Measurements from ENCODE around the gene SRRM3.
"Not testable (repeated sequence)": the region's sequence is repeated elsewhere in the genome, so short reads cannot be mapped to it uniquely, and the experiment has no call there.

Gene SRRM3

DNA sequence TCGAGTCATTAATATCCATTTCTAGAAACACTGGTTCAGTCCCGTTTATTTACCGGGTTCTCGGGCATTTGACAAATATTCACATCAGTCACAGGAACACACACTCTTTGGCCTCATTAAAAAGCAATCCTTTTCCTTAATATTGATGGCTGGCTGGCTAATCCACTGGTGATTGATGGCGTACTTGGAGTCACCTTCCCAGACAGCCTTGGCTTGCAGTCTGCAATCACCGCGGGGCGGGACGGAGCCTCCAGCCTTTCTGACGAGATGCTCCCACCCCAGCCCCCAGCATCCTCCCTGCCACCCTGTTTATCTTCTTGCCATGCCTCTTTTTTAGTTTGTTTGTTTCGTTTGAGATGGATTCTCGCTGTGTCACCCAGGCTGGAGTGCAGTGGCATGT, 36.6 kb downstream of the SRRM3 start:
- DNase-seq (ENCODE audit: insufficient read length, low spot score) (no peak), FAIRE-seq (no peak)
- TF ChIP-seq PAX5 (IDR thresholded peaks at IDR 0.05; ENCODE audit: insufficient read depth, low read length, severe bottlenecking) (no peak), POLR2A (IDR thresholded peaks at IDR 0.05; ENCODE audit: low read depth, low read length) (no peak), TAF1 (IDR thresholded peaks at IDR 0.05; ENCODE audit: low read depth, low read length) (no peak), POLR2AphosphoS5 (IDR thresholded peaks at IDR 0.05; ENCODE audit: low read depth, low read length) (no peak), SPI1 (IDR thresholded peaks at IDR 0.05; ENCODE audit: low read depth, low read length) (no peak)

GRCh38 chr7:76241141-76241540, 39.4 kb downstream of the SRRM3 start:
- TF ChIP-seq POLR2AphosphoS5 (IDR thresholded peaks at IDR 0.05; ENCODE audit: low read depth, low read length) (no peak), SPI1 (IDR thresholded peaks at IDR 0.05; ENCODE audit: low read depth, low read length) (no peak), POU2F2 (IDR thresholded peaks at IDR 0.05; ENCODE audit: low read depth, low read length) (no peak), TAF1 (IDR thresholded peaks at IDR 0.05; ENCODE audit: low read depth, low read length) (no peak), PAX5 (IDR thresholded peaks at IDR 0.05; ENCODE audit: insufficient read depth, low read length, severe bottlenecking) (no peak), POLR2A (IDR thresholded peaks at IDR 0.05; ENCODE audit: low read depth, low read length) (no peak)
- FAIRE-seq = no peak

GRCh38 chr7:76242517-76243063, 40.9 kb downstream of the SRRM3 start:
- FAIRE-seq; DNase-seq (ENCODE audit: insufficient read length, low spot score): not testable (repeated sequence)

More at GRCh38 chr7:76241141-76241540, 39.4 kb downstream of the SRRM3 start:
- DNase-seq (ENCODE audit: insufficient read length, low spot score) = no peak

DNA sequence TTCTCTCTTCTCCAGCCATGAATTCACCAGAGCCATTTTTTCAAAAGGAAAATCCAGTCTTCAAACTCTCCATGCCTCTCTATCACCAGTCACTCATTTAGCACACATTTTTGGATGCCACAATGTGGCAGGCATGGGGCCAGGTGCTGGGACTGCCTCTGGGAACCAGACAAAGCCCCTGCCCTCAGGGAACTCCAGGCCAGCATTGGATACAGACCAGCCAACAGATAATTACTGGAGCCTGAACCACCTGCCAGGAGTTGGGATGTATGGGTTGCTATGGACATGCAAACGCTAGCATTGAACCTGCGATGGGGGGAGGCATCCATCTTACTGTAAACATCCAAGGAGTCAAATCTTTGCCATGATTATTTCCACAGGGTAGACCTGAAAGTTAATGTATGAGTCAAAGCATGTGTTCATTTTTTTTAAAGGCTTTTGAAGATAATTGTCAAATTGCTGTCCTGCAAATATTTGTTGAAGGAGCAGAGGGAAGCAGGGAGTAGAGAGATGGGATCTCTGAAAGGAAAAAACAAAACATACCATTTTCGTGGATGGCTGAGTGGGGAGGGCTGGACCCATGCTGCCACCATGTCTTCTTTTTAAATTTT, 43.2 kb downstream of the SRRM3 start:
- FAIRE-seq (no peak), DNase-seq (ENCODE audit: insufficient read length, low spot score) (no peak)
- TF ChIP-seq POU2F2 (IDR thresholded peaks at IDR 0.05; ENCODE audit: low read depth, low read length) (no peak), POLR2AphosphoS5 (IDR thresholded peaks at IDR 0.05; ENCODE audit: low read depth, low read length) (no peak), POLR2A (IDR thresholded peaks at IDR 0.05; ENCODE audit: low read depth, low read length) (no peak), PAX5 (IDR thresholded peaks at IDR 0.05; ENCODE audit: insufficient read depth, low read length, severe bottlenecking) (no peak)

DNA sequence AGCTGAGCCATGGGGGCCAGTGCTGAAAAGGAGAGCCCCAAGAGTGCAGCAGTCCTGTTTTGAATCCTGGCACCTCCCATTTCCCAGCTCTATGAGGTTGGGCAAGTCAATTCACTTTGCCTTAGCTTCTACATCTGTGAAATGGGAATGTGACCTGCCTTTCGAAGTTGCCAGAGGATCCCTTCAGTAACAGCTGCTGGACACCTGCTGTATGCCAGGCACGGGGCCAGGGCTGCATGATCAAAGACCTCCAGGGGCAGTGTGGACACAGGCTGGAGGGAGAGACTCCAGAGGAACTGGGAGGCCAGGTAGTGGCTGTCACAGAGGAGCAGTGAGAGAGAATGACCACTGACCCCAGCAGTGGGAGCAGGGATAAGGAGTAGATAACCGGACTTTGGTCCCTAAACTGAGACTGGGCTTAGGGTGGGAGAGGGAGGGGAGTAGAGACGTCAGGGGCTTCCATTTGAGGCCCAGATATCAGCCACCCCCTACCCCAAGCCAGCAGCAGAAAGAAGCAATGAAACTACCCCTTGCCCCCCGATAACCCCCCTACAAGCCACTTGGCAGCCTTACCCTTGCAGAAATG, 45.2 kb downstream of the SRRM3 start:
- FAIRE-seq (no peak), DNase-seq (ENCODE audit: insufficient read length, low spot score) (no peak)
- TF ChIP-seq PAX5 (IDR thresholded peaks at IDR 0.05; ENCODE audit: insufficient read depth, low read length, severe bottlenecking) (no peak), SPI1 (IDR thresholded peaks at IDR 0.05; ENCODE audit: low read depth, low read length) (no peak), POLR2A (IDR thresholded peaks at IDR 0.05; ENCODE audit: low read depth, low read length) (no peak)

DNA sequence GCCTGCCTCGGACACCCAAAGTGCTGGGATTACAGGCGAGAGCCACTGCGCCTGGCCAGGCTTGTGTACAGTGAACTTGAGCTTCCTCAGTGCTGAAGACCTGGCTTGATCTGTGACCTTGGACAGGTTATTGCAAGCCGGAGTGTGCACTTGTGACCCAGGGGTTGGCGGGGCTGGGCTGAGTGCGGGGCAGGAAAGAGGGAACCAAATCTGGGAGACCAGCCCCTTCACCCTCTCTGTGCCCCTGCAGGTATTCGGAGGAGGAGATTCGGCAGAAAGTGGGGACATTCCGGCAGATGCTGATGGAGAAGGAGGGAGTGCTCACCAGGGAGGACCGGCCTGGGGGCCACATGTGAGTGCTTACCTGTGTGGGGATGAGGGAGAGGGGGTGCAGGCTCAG, 46.2 kb downstream of the SRRM3 start:
- FAIRE-seq (no peak), DNase-seq (ENCODE audit: insufficient read length, low spot score) (no peak)
- TF ChIP-seq POU2F2 (IDR thresholded peaks at IDR 0.05; ENCODE audit: low read depth, low read length) (no peak), POLR2A (IDR thresholded peaks at IDR 0.05; ENCODE audit: low read depth, low read length) (no peak), PAX5 (IDR thresholded peaks at IDR 0.05; ENCODE audit: insufficient read depth, low read length, severe bottlenecking) (no peak), SPI1 (IDR thresholded peaks at IDR 0.05; ENCODE audit: low read depth, low read length) (no peak), POLR2AphosphoS5 (IDR thresholded peaks at IDR 0.05; ENCODE audit: low read depth, low read length) (no peak), TAF1 (IDR thresholded peaks at IDR 0.05; ENCODE audit: low read depth, low read length) (no peak)

DNA sequence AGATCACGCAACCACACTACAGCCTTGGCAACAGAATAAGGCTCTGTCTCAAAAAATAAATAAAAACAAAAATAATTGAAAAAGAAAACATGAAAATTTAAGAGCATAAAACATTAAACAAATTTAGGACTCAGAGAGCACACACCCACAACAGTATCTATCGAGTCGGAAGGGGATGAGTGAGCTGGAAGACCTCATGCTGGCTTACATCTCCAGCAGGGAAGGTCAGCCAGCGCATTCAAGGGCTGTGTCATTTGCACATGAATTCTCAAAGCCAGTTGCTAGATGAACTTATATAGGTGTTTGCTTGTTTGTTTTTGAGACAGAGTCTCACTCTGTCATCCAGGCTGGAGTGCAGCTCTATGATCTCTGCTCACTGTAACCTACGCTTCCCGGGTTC, 50.3 kb downstream of the SRRM3 start:
- no peak for TF ChIP-seq PAX5 (IDR thresholded peaks at IDR 0.05; ENCODE audit: insufficient read depth, low read length, severe bottlenecking)
- TF ChIP-seq POLR2AphosphoS5 (IDR thresholded peaks at IDR 0.05; ENCODE audit: low read depth, low read length) = no peak
- no peak for TF ChIP-seq TAF1 (IDR thresholded peaks at IDR 0.05; ENCODE audit: low read depth, low read length)
- no peak for TF ChIP-seq SPI1 (IDR thresholded peaks at IDR 0.05; ENCODE audit: low read depth, low read length)
- no peak for TF ChIP-seq POU2F2 (IDR thresholded peaks at IDR 0.05; ENCODE audit: low read depth, low read length)
- no peak for TF ChIP-seq POLR2A (IDR thresholded peaks at IDR 0.05; ENCODE audit: low read depth, low read length)
- FAIRE-seq (no peak), DNase-seq (ENCODE audit: insufficient read length, low spot score) (no peak)

DNA sequence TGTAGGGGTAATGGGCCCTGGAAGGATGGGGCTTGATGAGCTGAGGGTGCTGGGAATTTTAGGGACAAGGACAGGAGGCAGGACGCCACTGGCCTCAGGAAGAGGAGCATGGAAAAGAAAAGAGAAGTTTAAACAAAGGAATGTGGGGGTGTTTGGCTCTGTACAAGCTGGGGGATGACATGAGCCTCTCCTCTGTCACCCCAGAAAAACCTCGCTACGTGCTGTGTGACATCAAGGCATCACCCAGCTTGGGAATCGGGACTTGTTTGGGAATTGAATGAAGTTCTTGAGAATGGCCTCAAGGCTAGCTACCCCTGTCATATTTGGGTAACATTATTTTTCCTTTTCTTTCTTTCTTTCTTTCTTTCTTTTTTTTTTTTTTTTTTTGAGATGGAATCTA, 53.1 kb downstream of the SRRM3 start:
- DNase-seq (ENCODE audit: insufficient read length, low spot score) (no peak), FAIRE-seq (no peak)
- no peak for TF ChIP-seq SPI1 (IDR thresholded peaks at IDR 0.05; ENCODE audit: low read depth, low read length)
- no peak for TF ChIP-seq TAF1 (IDR thresholded peaks at IDR 0.05; ENCODE audit: low read depth, low read length)
- no peak for TF ChIP-seq POU2F2 (IDR thresholded peaks at IDR 0.05; ENCODE audit: low read depth, low read length)
- no peak for TF ChIP-seq PAX5 (IDR thresholded peaks at IDR 0.05; ENCODE audit: insufficient read depth, low read length, severe bottlenecking)

GRCh38 chr7:76257973-76258372, 56.3 kb downstream of the SRRM3 start:
- TF ChIP-seq SPI1 (IDR thresholded peaks at IDR 0.05; ENCODE audit: low read depth, low read length) (no peak), TAF1 (IDR thresholded peaks at IDR 0.05; ENCODE audit: low read depth, low read length) (no peak), POLR2AphosphoS5 (IDR thresholded peaks at IDR 0.05; ENCODE audit: low read depth, low read length) (no peak), PAX5 (IDR thresholded peaks at IDR 0.05; ENCODE audit: insufficient read depth, low read length, severe bottlenecking) (no peak), POLR2A (IDR thresholded peaks at IDR 0.05; ENCODE audit: low read depth, low read length) (no peak), POU2F2 (IDR thresholded peaks at IDR 0.05; ENCODE audit: low read depth, low read length) (no peak)
- no peak for DNase-seq (ENCODE audit: insufficient read length, low spot score)
- no peak for FAIRE-seq

Data from GM12891 (cell line).